ENCODE results near the gene CBR3. TPM values are rescaled to one million over a fixed set of nuclear protein-coding genes. Genes with fewer than 3 reads are reported as not detected.

Gene CBR3
- total and polyA plus RNA-seq, 2 donors (not counting 3 experiments of a cell fraction or from before 2014, with no cell fraction given), result 9.7 to 13.3 TPM

- Histone ChIP-seq H3K36me3 (ENCODE audit: control insufficient read depth in 2 of 2, extremely low read depth in 1 of 2, insufficient read depth in 2 of 2, low read length in 2 of 2) (peaks cover 0 to 2% of the 10 kb centered on the region in 2 experiments), H3K4me2 (ENCODE audit: insufficient read depth, low read length) (no peak overlapping the region), H3K27me3 (ENCODE audit: control insufficient read depth in 2 of 2, insufficient read depth in 2 of 2, low read length in 2 of 2) (no peaks in the 10 kb centered on the region), H3K9ac (replicated peaks; ENCODE audit: extremely low read depth, insufficient read depth, low read length) (no peak overlapping the region), H3K79me2 (ENCODE audit: control insufficient read depth, insufficient read depth, low read length) (no peaks in the 10 kb centered on the region), H3K27ac (ENCODE audit: insufficient read depth, low read depth, low read length) (no peak overlapping the region), H3K4me3 (replicated peaks in 1 of 3; ENCODE audit: insufficient read depth in 1 of 3, low read depth in 1 of 3, low read length in 3 of 3) (no peak overlapping the region), H3K9me1 (replicated peaks; ENCODE audit: control insufficient read depth, extremely low read depth, insufficient read depth, low read length) (no peaks in the 10 kb centered on the region), H2AFZ (ENCODE audit: low read depth, low read length) (no peak overlapping the region), H3K9me3 (replicated peaks; ENCODE audit: control insufficient read depth, insufficient read depth, low read length) (no peaks in the 10 kb centered on the region), H3K4me1 (ENCODE audit: control insufficient read depth, extremely low read depth, insufficient read depth, low read length) (no peaks in the 10 kb centered on the region), H4K20me1 (replicated peaks; ENCODE audit: control insufficient read depth, extremely low read depth, insufficient read depth, low read length) (no peaks in the 10 kb centered on the region)
- intact Hi-C loops (cut with micrococcal nuclease), result no loop called here
- dilution Hi-C loops (cut with MboI; ENCODE audit: extremely low pct_ligation_motif_present, low sequenced_read_pairs), result no loop called here
- CTCF ChIA-PET, result interaction anchor here (1.4 to 2.0 kb wide), 3 partner anchors 46 to 96 kb away, joined by 4 to 10 read pairs (median 4); no protein-coding TSS in a partner anchor
- TF ChIP-seq GATA2 (IDR thresholded peaks at IDR 0.05; ENCODE audit: insufficient read depth, insufficient read length, low read depth, low read length), result no peak
- no peak for TF ChIP-seq FOS (IDR thresholded peaks at IDR 0.05; ENCODE audit: borderline replicate concordance, insufficient read depth, low read length)
- TF ChIP-seq MAX (IDR thresholded peaks at IDR 0.05; ENCODE audit: insufficient read depth, insufficient read length), result no peak
- TF ChIP-seq POLR2A (IDR thresholded peaks at IDR 0.05; ENCODE audit: low read depth, low read length), result no peak
- TF ChIP-seq EZH2 (IDR thresholded peaks at IDR 0.05; ENCODE audit: borderline replicate concordance, low read depth, low read length, severe bottlenecking), result no peak
- TF ChIP-seq POLR2AphosphoS5 (IDR thresholded peaks at IDR 0.05; ENCODE audit: insufficient read depth, low read depth, low read length), result no peak
- no peak for TF ChIP-seq MYC (IDR thresholded peaks at IDR 0.05; ENCODE audit: low read depth, low read length)
- no peak for TF ChIP-seq JUN (IDR thresholded peaks at IDR 0.05; ENCODE audit: borderline replicate concordance, insufficient read depth, insufficient read length, low read depth)
- no peak for TF ChIP-seq CTCF (IDR thresholded peaks at IDR 0.05; ENCODE audit: extremely low read depth in 1 of 2, insufficient read depth in 1 of 2, low read depth in 1 of 2, low read length in 2 of 2)
- no peak for FAIRE-seq
- DNase-seq (ENCODE audit: low read depth, low spot score), result no peak
- POLR2A ChIA-PET, result no interaction called here
- no TSS peak for BruUV-seq (replicated peaks)
Measured at GRCh38 chr21:36163750-36164741, 29.2 kb downstream of the CBR3 start.

Data from endothelial cell of umbilical vein (primary cell).